Choroid plexus epithelial cell (primary cell): ENCODE data around the gene OSBPL1A.
A peak's percentile ranks its signal among the peaks of the same experiment; 100 is the strongest.

Experiments used
- DNase-seq: peaks from one replicate; pipeline ENCODE4 v3.0.0-alpha.2; 2010; ENCODE audit warnings: low read depth
- H3K4me3 ChIP-seq: 2 replicates; pipeline ENCODE4 v1.5.1; 2011; ENCODE audit warnings: low read depth, mild to moderate bottlenecking, control low read depth, low read length, moderate library complexity
- CTCF ChIP-seq: conservative IDR thresholded peaks from 2 replicates; pipeline ENCODE4 v1.5.1; 2011; ENCODE audit warnings: low read depth, mild to moderate bottlenecking, control low read depth, inconsistent platforms, low read length, moderate library complexity

The OSBPL1A gene

GRCh38 chr18:24187689-24188088, 209.9 kb downstream of the OSBPL1A start:
- no peak overlapping the region for H3K4me3 ChIP-seq
- TF ChIP-seq CTCF = no peak
- no peak for DNase-seq

- H3K4me3 ChIP-seq = no peak overlapping the region
- no peak for TF ChIP-seq CTCF
- DNase-seq = no peak
These were observed 210.6 kb downstream of the OSBPL1A start for GRCh38 chr18:24187049-24187448.

GRCh38 chr18:24185805-24186204, 211.8 kb downstream of the OSBPL1A start:
- no peak for TF ChIP-seq CTCF
- DNase-seq = peak; percentile 61
- no peak overlapping the region for H3K4me3 ChIP-seq

GRCh38 chr18:24181806-24182205, 215.8 kb downstream of the OSBPL1A start:
- TF ChIP-seq CTCF = no peak
- peak; percentile 44 for DNase-seq
- H3K4me3 ChIP-seq = no peak overlapping the region

- TF ChIP-seq CTCF = no peak
- DNase-seq = no peak
- H3K4me3 ChIP-seq = no peak overlapping the region
These were observed 217.6 kb downstream of the OSBPL1A start for GRCh38 chr18:24180048-24180447.

- no peak for TF ChIP-seq CTCF
- H3K4me3 ChIP-seq = no peak overlapping the region
- DNase-seq = no peak
These were observed 220.0 kb downstream of the OSBPL1A start for GRCh38 chr18:24177499-24178133.

- H3K4me3 ChIP-seq = no peak overlapping the region
- TF ChIP-seq CTCF = peak; percentile 90
- DNase-seq = peak; percentile 68
These were observed 220.8 kb downstream of the OSBPL1A start for GRCh38 chr18:24176727-24177416.
